Adrenal gland (tissue), 5 donors: ENCODE results near the gene MYL6B.

Experiments
- CTCF ChIP-seq, 6 experiments: fragments of 450-650 bp in 4 of 6; fragments of 200-600 bp in 2 of 6; sonication (generic) in 1 of 6; IDR thresholded peaks; 1 replicate in 5 of 6; 2 replicates in 1 of 6; pipeline versions ENCODE4 v1.5.1 to v1.8.0; 2016 to 2021; ENCODE audit warnings: antibody characterized with exemption in 6 of 6, mild to moderate bottlenecking in 2 of 6, moderate library complexity in 1 of 6
- POLR2A ChIP-seq, 2 donors: fragments of 450-650 bp; IDR thresholded peaks; one replicate each; pipeline ENCODE4 v1.6.1; 2017; ENCODE audit warnings: antibody characterized with exemption in 2 of 2, mild to moderate bottlenecking in 2 of 2, moderate library complexity in 1 of 2
- donor health status: DM: no; HTN: no; CAD: no.

- no peak for TF ChIP-seq CTCF (IDR thresholded peaks at IDR 0.05)
- no peak for TF ChIP-seq POLR2A (IDR thresholded peaks at IDR 0.05)
These were observed 9.2 kb upstream of the MYL6B start for GRCh38 chr12:56143217-56143616.
